Chondrocyte (in vitro differentiated cells): ENCODE measurements around the gene FRMD7. TPM values are rescaled to one million over a fixed set of nuclear protein-coding genes. Genes with fewer than 3 reads are reported as not detected.

ENCODE experiments used
- DNase-seq: peaks from one replicate; pipeline ENCODE4 v3.0.0; 2021; ENCODE audit warnings: mixed read lengths, low spot score
- H3K27ac Mint-ChIP-seq: one replicate; pipeline ENCODE4 v1.8.0; 2021; ENCODE audit warnings: mild to moderate bottlenecking, moderate library complexity, mixed read lengths; ENCODE audit not compliant: unreplicated experiment
- H3K27me3 Mint-ChIP-seq: 2 replicates; pipeline ENCODE4 v1.8.0; 2021; ENCODE audit warnings: low read depth, mixed read lengths
- H3K36me3 Mint-ChIP-seq: 2 replicates; pipeline ENCODE4 v1.8.0; 2021; ENCODE audit warnings: low read depth, mixed read lengths
- H3K4me1 Mint-ChIP-seq: 2 replicates; pipeline ENCODE4 v1.8.0; 2021; ENCODE audit warnings: low read depth, mild to moderate bottlenecking, mixed read lengths
- H3K4me3 Mint-ChIP-seq: one replicate; pipeline ENCODE4 v1.8.0; 2021; ENCODE audit warnings: mild to moderate bottlenecking, moderate library complexity, mixed read lengths; ENCODE audit not compliant: unreplicated experiment
- H3K9me3 Mint-ChIP-seq: 2 replicates; pipeline ENCODE4 v1.8.0; 2021; ENCODE audit warnings: low read depth, mixed read lengths
- CTCF ChIP-seq: fragments of 200-600 bp; sonication (generic); IDR thresholded peaks from 2 replicates; pipeline ENCODE4 v1.5.0; 2021; ENCODE audit warnings: antibody characterized with exemption, mild to moderate bottlenecking, moderate library complexity
- total RNA-seq: library from RNA; stranded (reverse); gene quantifications from 3 replicates; pipeline ENCODE4 v1.2.1, GENCODE V29; 2021

FRMD7 gene
- total RNA-seq, 1 donor from 2014 or later: 0.25 TPM

- no peak overlapping the region for H3K4me3 Mint-ChIP-seq
- H3K27ac Mint-ChIP-seq: no peak overlapping the region
- no peak for TF ChIP-seq CTCF
- H3K36me3 Mint-ChIP-seq: no peaks in the 10 kb centered on the region
- no peaks in the 10 kb centered on the region for H3K27me3 Mint-ChIP-seq
- no peak for DNase-seq
- no peaks in the 10 kb centered on the region for H3K9me3 Mint-ChIP-seq
- peaks cover 32% of the 10 kb centered on the region for H3K4me1 Mint-ChIP-seq
Observed at GRCh38 chrX:132043977-132044376, 83.8 kb downstream of the FRMD7 start.

- H3K27ac Mint-ChIP-seq: peak overlapping the region; percentile 49
- H3K4me3 Mint-ChIP-seq: no peak overlapping the region
- peaks cover 36% of the 10 kb centered on the region for H3K4me1 Mint-ChIP-seq
Observed at GRCh38 chrX:132041015-132041414, 86.8 kb downstream of the FRMD7 start.

GRCh38 chrX:132040066-132040465 lies 87.8 kb downstream of the FRMD7 start:
- no peak overlapping the region for H3K27ac Mint-ChIP-seq
- no peak for DNase-seq
- no peak overlapping the region for H3K4me3 Mint-ChIP-seq
- no peaks in the 10 kb centered on the region for H3K9me3 Mint-ChIP-seq
- H3K4me1 Mint-ChIP-seq: peaks cover 27% of the 10 kb centered on the region
- no peaks in the 10 kb centered on the region for H3K36me3 Mint-ChIP-seq
- TF ChIP-seq CTCF: no peak
- no peaks in the 10 kb centered on the region for H3K27me3 Mint-ChIP-seq

More at GRCh38 chrX:132041015-132041414, 86.8 kb downstream of the FRMD7 start:
- Mint-ChIP-seq H3K36me3 (no peaks in the 10 kb centered on the region), H3K27me3 (no peaks in the 10 kb centered on the region), H3K9me3 (no peaks in the 10 kb centered on the region)
- TF ChIP-seq CTCF: no peak
- no peak for DNase-seq

- Mint-ChIP-seq H3K4me1 (peaks cover 27% of the 10 kb centered on the region), H3K4me3 (no peak overlapping the region), H3K9me3 (no peaks in the 10 kb centered on the region), H3K27me3 (no peaks in the 10 kb centered on the region), H3K36me3 (no peaks in the 10 kb centered on the region), H3K27ac (no peak overlapping the region)
- DNase-seq: no peak
- TF ChIP-seq CTCF: no peak
Observed at GRCh38 chrX:132037479-132037993, 90.3 kb downstream of the FRMD7 start.

GRCh38 chrX:132034648-132035047 lies 93.2 kb downstream of the FRMD7 start:
- Mint-ChIP-seq H3K9me3 (no peaks in the 10 kb centered on the region), H3K27me3 (no peaks in the 10 kb centered on the region), H3K36me3 (no peaks in the 10 kb centered on the region), H3K4me1 (peaks cover 12% of the 10 kb centered on the region), H3K4me3 (no peak overlapping the region), H3K27ac (no peak overlapping the region)
- no peak for TF ChIP-seq CTCF
- DNase-seq: no peak
